Stimulated activated CD8-positive, alpha-beta memory T cell treated with anti-CD3 and anti-CD28 coated beads, Interleukin-12 subunit alpha, Interleukin-12 subunit beta, amount 100 ng/mL, for 1 hour (primary cell): ENCODE measurements around the gene AGPAT3.

Source experiments
- DNase-seq: peaks from one replicate; pipeline ENCODE4 v3.0.0-alpha.2; 2020; ENCODE audit warnings: low read depth

The AGPAT3 gene

GRCh38 chr21:43937891-43938309 is 72.9 kb downstream of the AGPAT3 start:
- no peak for DNase-seq

GRCh38 chr21:43938751-43939442 is 73.9 kb downstream of the AGPAT3 start:
- peak; percentile 82 for DNase-seq

GRCh38 chr21:43939443-43940328 is 74.7 kb downstream of the AGPAT3 start:
- DNase-seq: no peak

GRCh38 chr21:43940329-43941050 is 75.5 kb downstream of the AGPAT3 start:
- no peak for DNase-seq

GRCh38 chr21:43942201-43942600 is 77.2 kb downstream of the AGPAT3 start:
- DNase-seq: no peak

- no peak for DNase-seq
These were observed 77.6 kb downstream of the AGPAT3 start for GRCh38 chr21:43942621-43943020.

GRCh38 chr21:43943512-43944077 is 78.6 kb downstream of the AGPAT3 start:
- DNase-seq: no peak

GRCh38 chr21:43944078-43944633 is 79.1 kb downstream of the AGPAT3 start:
- no peak for DNase-seq

- no peak for DNase-seq
These were observed 79.7 kb downstream of the AGPAT3 start for GRCh38 chr21:43944757-43945156.

- DNase-seq: no peak
These were observed 83.9 kb downstream of the AGPAT3 start for GRCh38 chr21:43948740-43949498.

- no peak for DNase-seq
These were observed 84.6 kb downstream of the AGPAT3 start for GRCh38 chr21:43949499-43950208.

GRCh38 chr21:43950481-43950880 is 85.5 kb downstream of the AGPAT3 start:
- no peak for DNase-seq

- DNase-seq: no peak
These were observed 85.9 kb downstream of the AGPAT3 start for GRCh38 chr21:43950936-43951335.

GRCh38 chr21:43951911-43952703 is 87.1 kb downstream of the AGPAT3 start:
- no peak for DNase-seq

- DNase-seq: no peak
These were observed 88.0 kb downstream of the AGPAT3 start for GRCh38 chr21:43953021-43953420.

- no peak for DNase-seq
These were observed 89.0 kb downstream of the AGPAT3 start for GRCh38 chr21:43954042-43954441.

- DNase-seq: no peak
These were observed 89.9 kb downstream of the AGPAT3 start for GRCh38 chr21:43954896-43955295.

- DNase-seq: no peak
These were observed 91.1 kb downstream of the AGPAT3 start for GRCh38 chr21:43956019-43956669.

GRCh38 chr21:43956670-43957035 is 91.6 kb downstream of the AGPAT3 start:
- DNase-seq: no peak
